NCI-H2081 treated with DMSO at 0.1 percent for 48 hours (cell line): ENCODE results near the gene PLA2G15.

Source experiments
- DNase-seq: peaks from one replicate; lab custom pipeline; 2025; lab: John Stamatoyannopoulos, UW

PLA2G15 gene

DNA sequence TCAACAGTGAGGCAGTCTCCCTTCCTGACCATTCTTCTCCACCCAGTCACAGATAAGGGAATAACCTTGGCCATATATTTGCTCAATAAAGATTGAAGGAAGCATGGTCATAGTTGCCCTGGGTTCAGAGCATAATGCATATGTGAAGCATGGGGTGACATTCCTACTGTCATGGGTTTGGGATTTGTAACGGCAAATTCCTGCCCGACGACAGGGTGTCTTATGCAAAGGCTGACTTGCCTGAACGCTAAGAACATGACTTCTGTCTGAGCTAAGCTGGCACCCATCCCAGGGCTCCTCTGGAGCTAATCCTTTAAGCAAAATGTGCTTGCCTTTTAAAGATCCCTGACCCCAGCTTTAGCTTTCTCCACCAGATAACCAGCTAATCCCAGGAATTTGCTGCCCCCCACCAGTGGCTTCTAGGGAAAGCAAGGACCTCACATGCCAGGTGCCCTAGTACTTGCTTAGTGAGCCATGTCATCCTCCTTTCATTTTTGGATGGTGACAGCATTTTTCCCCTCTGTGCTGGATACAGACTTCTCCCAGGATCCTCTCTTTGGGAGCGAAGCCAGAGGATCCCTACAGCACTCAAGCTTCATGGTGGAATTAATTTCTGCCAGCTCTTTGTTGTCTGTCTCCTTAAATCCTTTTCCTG lies 53.9 kb downstream of the PLA2G15 start:
- DNase-seq = no peak

- DNase-seq = no peak
These were observed 54.6 kb downstream of the PLA2G15 start for GRCh38 chr16:68299571-68300453.

DNA sequence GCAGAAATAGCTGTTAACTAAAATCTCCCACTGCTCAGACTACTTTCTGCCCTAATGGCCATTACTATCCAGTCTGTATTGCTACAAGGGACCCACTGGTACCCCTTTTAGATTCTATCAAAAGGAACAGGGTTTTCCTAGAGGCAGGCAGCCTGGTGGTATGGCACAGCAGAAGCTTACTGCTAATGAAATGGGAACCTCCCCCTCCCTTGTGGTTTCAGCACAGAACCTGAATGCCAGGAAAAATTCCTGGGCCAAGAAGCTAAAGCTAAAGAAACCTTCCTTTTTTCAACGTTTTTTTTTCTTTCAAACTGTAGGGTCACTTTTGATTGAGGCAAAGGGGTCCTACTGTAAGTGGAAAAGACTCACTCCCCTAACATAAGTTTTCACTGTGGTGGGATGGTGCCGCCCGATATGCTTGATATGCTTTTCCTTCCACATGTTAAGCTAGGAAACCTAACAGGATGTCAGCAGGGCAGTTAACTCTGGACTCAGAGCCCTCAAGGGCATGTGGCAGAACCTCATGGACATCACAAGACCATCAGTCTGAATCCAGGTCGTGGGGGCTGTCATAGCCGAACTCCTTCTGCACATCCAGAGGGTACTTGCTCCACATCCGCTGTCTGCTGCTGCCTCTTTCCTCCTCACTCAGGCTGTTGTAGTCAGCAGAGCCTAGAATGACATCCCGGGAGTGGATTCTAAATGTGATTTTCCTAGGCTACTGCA lies 55.7 kb downstream of the PLA2G15 start:
- DNase-seq = no peak

- no peak for DNase-seq
These were observed 61.5 kb downstream of the PLA2G15 start for GRCh38 chr16:68306633-68307032.

GRCh38 chr16:68309799-68310198 lies 64.6 kb downstream of the PLA2G15 start:
- no peak for DNase-seq

DNA sequence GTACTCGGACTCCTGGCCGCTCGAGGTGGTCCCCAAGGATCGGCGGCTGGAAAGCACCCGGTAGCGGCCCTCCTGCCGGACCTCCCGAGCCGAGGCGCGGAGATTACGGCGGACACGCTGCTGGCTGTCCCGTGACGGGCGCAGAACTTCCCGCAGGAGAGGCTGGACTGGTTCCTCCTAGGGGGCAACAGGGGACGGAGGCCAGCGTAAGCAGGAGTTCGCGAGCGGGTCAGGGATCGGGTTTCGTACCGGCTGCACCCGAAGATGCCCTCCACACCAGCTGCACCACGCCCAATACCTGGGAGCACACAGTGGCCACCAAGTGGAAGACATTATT lies 65.2 kb downstream of the PLA2G15 start:
- no peak for DNase-seq
